ENCODE measurements around the gene MELK. TPM values are rescaled to one million over a fixed set of nuclear protein-coding genes. Genes with fewer than 3 reads are reported as not detected.

Gene MELK
- total RNA-seq, 4 donors from 2014 or later: 0.29 TPM; not detected in 3

DNA sequence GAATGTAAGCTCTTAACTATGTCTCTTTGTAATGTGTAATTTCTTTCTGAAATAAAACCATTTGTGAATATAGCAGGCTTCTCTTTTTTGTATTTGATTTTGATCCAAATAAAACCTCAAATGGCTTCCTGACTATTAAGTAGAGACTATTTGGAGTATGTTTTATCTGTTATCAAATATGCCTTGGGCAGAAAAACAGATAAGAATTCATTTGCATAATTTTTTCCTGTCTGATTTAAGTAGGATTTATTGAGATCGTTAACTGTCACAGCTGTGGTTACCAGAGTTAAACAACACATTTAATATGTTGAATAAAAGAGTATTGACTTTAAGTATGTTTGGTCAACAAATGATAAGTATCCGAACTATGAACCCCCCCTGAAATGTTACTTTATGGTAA is 104.9 kb downstream of the MELK start:
- Histone ChIP-seq H3K4me1 (no peaks in the 10 kb centered on the region), H3K4me3 (no peak overlapping the region), H3K27ac (no peak overlapping the region), H3K27me3 (no peaks in the 10 kb centered on the region), H3K9me3 (peaks cover 0 to 5% (median 0%) of the 10 kb centered on the region in 3 donors), H3K36me3 (no peaks in the 10 kb centered on the region)
- TF ChIP-seq, protein P1, sequence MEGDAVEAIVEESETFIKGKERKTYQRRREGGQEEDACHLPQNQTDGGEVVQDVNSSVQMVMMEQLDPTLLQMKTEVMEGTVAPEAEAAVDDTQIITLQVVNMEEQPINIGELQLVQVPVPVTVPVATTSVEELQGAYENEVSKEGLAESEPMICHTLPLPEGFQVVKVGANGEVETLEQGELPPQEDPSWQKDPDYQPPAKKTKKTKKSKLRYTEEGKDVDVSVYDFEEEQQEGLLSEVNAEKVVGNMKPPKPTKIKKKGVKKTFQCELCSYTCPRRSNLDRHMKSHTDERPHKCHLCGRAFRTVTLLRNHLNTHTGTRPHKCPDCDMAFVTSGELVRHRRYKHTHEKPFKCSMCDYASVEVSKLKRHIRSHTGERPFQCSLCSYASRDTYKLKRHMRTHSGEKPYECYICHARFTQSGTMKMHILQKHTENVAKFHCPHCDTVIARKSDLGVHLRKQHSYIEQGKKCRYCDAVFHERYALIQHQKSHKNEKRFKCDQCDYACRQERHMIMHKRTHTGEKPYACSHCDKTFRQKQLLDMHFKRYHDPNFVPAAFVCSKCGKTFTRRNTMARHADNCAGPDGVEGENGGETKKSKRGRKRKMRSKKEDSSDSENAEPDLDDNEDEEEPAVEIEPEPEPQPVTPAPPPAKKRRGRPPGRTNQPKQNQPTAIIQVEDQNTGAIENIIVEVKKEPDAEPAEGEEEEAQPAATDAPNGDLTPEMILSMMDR (IDR thresholded peaks at IDR 0.05 in 4 of 5, conservative IDR thresholded peaks at IDR 0.05 in 1 of 5): no peak
- TF ChIP-seq POLR2A (IDR thresholded peaks at IDR 0.05): no peak
- DNase-seq (no peak), ATAC-seq (no peak)
- in situ Hi-C loops (cut with MboI; ENCODE audit: low sequenced_read_pairs in 4 of 4) (loop anchor here in 2 of 4 donors (25.0 kb wide), 2 partner anchors 90 to 110 kb away; no protein-coding TSS in a partner anchor), intact Hi-C loops (cut with DNase I; ENCODE audit: low total_unique reads) (no loop called here)

DNA sequence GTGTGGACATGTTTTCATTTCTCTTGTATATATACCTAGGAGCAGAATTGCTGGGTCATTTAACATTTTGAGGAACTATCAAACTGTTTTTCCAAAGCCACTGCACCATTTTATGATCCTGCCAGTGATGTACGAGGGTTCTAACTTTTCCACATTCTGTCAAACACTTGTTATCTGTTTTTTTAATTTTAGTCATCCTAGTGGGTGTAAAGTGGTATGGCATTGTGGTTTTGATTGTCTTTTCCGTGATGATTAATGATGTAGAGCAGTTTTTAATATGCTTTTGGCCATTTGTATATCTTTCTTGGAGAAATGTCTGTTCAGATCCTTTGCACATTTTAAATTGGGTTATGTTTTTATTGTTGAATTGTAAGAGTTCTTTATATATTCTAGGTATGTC is 107.0 kb downstream of the MELK start:
- TF ChIP-seq POLR2A (IDR thresholded peaks at IDR 0.05): no peak
- TF ChIP-seq, protein P1 (IDR thresholded peaks at IDR 0.05 in 4 of 5, conservative IDR thresholded peaks at IDR 0.05 in 1 of 5): no peak
- Histone ChIP-seq H3K4me1 (no peaks in the 10 kb centered on the region), H3K36me3 (no peaks in the 10 kb centered on the region), H3K9me3 (peaks cover 0 to 6% (median 0%) of the 10 kb centered on the region in 3 donors), H3K27ac (no peak overlapping the region), H3K4me3 (no peak overlapping the region), H3K27me3 (no peaks in the 10 kb centered on the region)
- intact Hi-C loops (cut with DNase I; ENCODE audit: low total_unique reads): no loop called here
- ATAC-seq (no peak), DNase-seq (no peak)
- in situ Hi-C loops (cut with MboI; ENCODE audit: low sequenced_read_pairs in 4 of 4): loop anchor here in 2 of 4 donors (25.0 kb wide), 2 partner anchors 92 to 108 kb away; no protein-coding TSS in a partner anchor

DNA sequence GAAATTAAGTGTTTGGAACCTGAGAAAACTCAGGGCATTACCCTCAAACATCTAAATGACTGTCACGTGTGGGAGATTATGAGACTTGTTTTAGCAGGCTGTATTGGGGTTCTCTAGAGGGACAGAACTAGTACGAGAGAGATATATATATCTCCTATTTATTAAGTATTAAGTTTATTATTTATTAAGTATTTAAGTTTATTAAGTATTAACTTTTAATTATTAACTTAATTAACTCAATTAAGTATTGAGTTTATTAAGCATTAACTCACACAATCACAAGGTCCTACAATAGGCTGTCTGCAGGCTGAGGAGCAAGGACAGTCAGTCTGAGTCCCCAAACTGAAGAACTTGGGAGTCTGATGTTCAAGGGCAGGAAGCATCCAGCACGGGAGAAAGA is 113.8 kb downstream of the MELK start:
- Histone ChIP-seq H3K4me1 (no peaks in the 10 kb centered on the region), H3K4me3 (no peak overlapping the region), H3K36me3 (no peaks in the 10 kb centered on the region), H3K27ac (no peak overlapping the region), H3K9me3 (peaks cover 0 to 6% (median 0%) of the 10 kb centered on the region in 3 donors), H3K27me3 (no peaks in the 10 kb centered on the region)
- in situ Hi-C loops (cut with MboI; ENCODE audit: low sequenced_read_pairs in 4 of 4) (loop anchor here in 2 of 4 donors (25.0 kb wide), 2 partner anchors 99 to 101 kb away; no protein-coding TSS in a partner anchor), intact Hi-C loops (cut with DNase I; ENCODE audit: low total_unique reads) (no loop called here)
- DNase-seq: no peak
- no peak for ATAC-seq
- TF ChIP-seq, protein P1 (IDR thresholded peaks at IDR 0.05 in 4 of 5, conservative IDR thresholded peaks at IDR 0.05 in 1 of 5): no peak
- no peak for TF ChIP-seq POLR2A (IDR thresholded peaks at IDR 0.05)

DNA sequence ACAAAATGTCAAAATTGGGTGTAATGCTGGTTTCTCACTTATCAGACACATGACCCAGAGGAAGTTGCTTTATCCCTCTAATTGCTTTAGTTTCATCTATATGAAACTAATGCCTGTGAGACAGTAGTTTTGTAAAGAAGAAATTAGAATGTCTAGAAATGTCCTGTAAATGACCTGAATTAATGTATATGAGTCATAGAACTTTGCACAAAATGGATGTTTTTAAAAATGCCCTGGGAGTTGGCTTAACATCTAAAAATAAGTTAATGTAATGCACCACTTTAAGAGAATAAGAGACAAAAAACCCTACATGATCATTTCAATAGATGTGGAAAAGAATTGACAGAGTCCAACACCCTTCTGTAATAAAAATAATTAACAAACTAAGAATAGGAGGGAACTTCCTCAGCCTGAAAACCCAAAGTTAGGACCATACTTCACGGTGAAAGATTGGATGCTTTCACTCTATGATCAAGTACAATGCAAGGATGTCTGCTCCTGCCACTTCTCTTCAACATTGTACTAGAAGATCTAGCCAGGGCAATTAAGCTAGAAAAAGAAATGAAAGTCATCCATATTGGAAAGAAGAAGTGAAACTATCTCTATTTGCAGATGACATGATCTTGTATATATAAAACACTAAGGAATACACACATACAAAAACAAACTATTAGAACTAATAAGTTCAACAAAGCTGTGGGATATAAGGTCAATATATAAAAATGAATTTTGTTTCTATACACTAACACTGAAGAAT is 117.9 kb downstream of the MELK start:
- no peaks in the 10 kb centered on the region for H3K27me3 ChIP-seq
- H3K9me3 ChIP-seq: no peaks in the 10 kb centered on the region
- TF ChIP-seq, protein P1 (IDR thresholded peaks at IDR 0.05 in 4 of 5, conservative IDR thresholded peaks at IDR 0.05 in 1 of 5): no peak
- no peak for TF ChIP-seq POLR2A (IDR thresholded peaks at IDR 0.05)
- H3K36me3 ChIP-seq: no peaks in the 10 kb centered on the region
- intact Hi-C loops (cut with DNase I; ENCODE audit: low total_unique reads) (no loop called here), in situ Hi-C loops (cut with MboI; ENCODE audit: low sequenced_read_pairs in 4 of 4) (loop anchor here in 2 of 4 donors (25.0 kb wide), 2 partner anchors 97 to 103 kb away; no protein-coding TSS in a partner anchor)
- H3K27ac ChIP-seq: no peak overlapping the region
- no peak for ATAC-seq
- no peak for DNase-seq
- H3K4me1 ChIP-seq: no peaks in the 10 kb centered on the region
- H3K4me3 ChIP-seq: no peak overlapping the region

Data from gastrocnemius medialis (tissue), 4 donors.